Caco-2 (cell line): ENCODE results near the gene DPM2. TPM values are rescaled to one million over a fixed set of nuclear protein-coding genes. Genes with fewer than 3 reads are reported as not detected.

ENCODE experiments used
- BruUV-seq: library from RNA; stranded (reverse); fragments of 400-500 nt; replicated peaks from 2 replicates; lab custom pipeline; 2021; lab: Mats Ljungman, UMichigan
- CTCF ChIA-PET: fragments of 300-600 bp; sonication (Branson Sonifier 250); formaldehyde crosslinking; loops from one replicate; lab custom pipeline; 2022; ENCODE audit warnings: antibody characterized with exemption; lab: Charles Lee
- POLR2A ChIA-PET: fragments of 300-600 bp; sonication (Branson Sonifier 250); formaldehyde crosslinking; loops from one replicate; lab custom pipeline; 2022; ENCODE audit warnings: antibody characterized with exemption; lab: Charles Lee
- DNase-seq, 2 experiments: peaks; one replicate each; pipeline versions ENCODE4 v3.0.0 to v3.0.0-alpha.2; 2020 to 2022
- H3K27me3 ChIP-seq: replicated peaks from 2 replicates; pipeline ENCODE4 v1.6.0; 2011; ENCODE audit warnings: low read length; ENCODE audit not compliant: control insufficient read depth, insufficient read depth
- H3K36me3 ChIP-seq: 2 replicates; pipeline ENCODE4 v1.5.1; 2011; ENCODE audit warnings: low read length; ENCODE audit not compliant: control insufficient read depth, insufficient read depth
- H3K4me1 ChIP-seq: fragments of 250-450 bp; sonication (Bioruptor Pico); 2 replicates; pipeline ENCODE4 v1.5.1; 2020; ENCODE audit warnings: mild to moderate bottlenecking
- H3K4me3 ChIP-seq: 2 replicates; pipeline ENCODE4 v1.5.1; 2011; ENCODE audit warnings: low read depth, mild to moderate bottlenecking, control low read depth, low read length
- H3K9me3 ChIP-seq: fragments of 250-450 bp; sonication (Bioruptor Pico); 2 replicates; pipeline ENCODE4 v1.5.1; 2020; ENCODE audit warnings: mild to moderate bottlenecking, moderate library complexity
- H3K27ac Mint-ChIP-seq: one replicate; pipeline ENCODE4 v1.8.0; 2022; ENCODE audit warnings: mixed read lengths; ENCODE audit not compliant: unreplicated experiment
- H3K27me3 Mint-ChIP-seq: one replicate; pipeline ENCODE4 v1.8.0; 2022; ENCODE audit warnings: mixed read lengths; ENCODE audit not compliant: insufficient read depth, unreplicated experiment
- H3K36me3 Mint-ChIP-seq: one replicate; pipeline ENCODE4 v1.8.0; 2022; ENCODE audit warnings: mild to moderate bottlenecking, mixed read lengths; ENCODE audit not compliant: insufficient read depth, unreplicated experiment
- H3K4me1 Mint-ChIP-seq: one replicate; pipeline ENCODE4 v1.8.0; 2022; ENCODE audit warnings: low read depth, mixed read lengths; ENCODE audit not compliant: unreplicated experiment
- H3K4me3 Mint-ChIP-seq: one replicate; pipeline ENCODE4 v1.8.0; 2022; ENCODE audit warnings: mild to moderate bottlenecking, moderate library complexity, mixed read lengths; ENCODE audit not compliant: unreplicated experiment
- H3K9me3 Mint-ChIP-seq: one replicate; pipeline ENCODE4 v1.8.0; 2022; ENCODE audit warnings: mixed read lengths; ENCODE audit not compliant: unreplicated experiment
- intact Hi-C: fragments of 100-400 bp; cut with micrococcal nuclease; formaldehyde crosslinking; loops from one replicate; pipeline ENCODE4 v1.10.0; 2022; ENCODE audit not compliant: unreplicated experiment
- total RNA-seq: library from RNA; stranded (reverse); gene quantifications from 2 replicates; pipeline ENCODE4 v1.2.3, GENCODE V29; 2022
- TF ChIP-seq, protein P1 (sequence below), 2 experiments: fragments of 200-600 bp in 1 of 2; IDR thresholded peaks; 1 replicate in 1 of 2; 2 replicates in 1 of 2; pipeline versions ENCODE4 v1.5.1 to v1.8.0; 2011 to 2022; ENCODE audit warnings: antibody characterized with exemption in 1 of 2, control low read depth in 1 of 2, inconsistent platforms in 1 of 2, low read depth in 1 of 2, low read length in 1 of 2, mild to moderate bottlenecking in 1 of 2, moderate library complexity in 1 of 2; ENCODE audit not compliant: insufficient read depth in 1 of 2, severe bottlenecking in 1 of 2, unreplicated experiment in 1 of 2

The DPM2 gene
- total RNA-seq, 1 experiment from 2014 or later: 38.7 TPM

DNA sequence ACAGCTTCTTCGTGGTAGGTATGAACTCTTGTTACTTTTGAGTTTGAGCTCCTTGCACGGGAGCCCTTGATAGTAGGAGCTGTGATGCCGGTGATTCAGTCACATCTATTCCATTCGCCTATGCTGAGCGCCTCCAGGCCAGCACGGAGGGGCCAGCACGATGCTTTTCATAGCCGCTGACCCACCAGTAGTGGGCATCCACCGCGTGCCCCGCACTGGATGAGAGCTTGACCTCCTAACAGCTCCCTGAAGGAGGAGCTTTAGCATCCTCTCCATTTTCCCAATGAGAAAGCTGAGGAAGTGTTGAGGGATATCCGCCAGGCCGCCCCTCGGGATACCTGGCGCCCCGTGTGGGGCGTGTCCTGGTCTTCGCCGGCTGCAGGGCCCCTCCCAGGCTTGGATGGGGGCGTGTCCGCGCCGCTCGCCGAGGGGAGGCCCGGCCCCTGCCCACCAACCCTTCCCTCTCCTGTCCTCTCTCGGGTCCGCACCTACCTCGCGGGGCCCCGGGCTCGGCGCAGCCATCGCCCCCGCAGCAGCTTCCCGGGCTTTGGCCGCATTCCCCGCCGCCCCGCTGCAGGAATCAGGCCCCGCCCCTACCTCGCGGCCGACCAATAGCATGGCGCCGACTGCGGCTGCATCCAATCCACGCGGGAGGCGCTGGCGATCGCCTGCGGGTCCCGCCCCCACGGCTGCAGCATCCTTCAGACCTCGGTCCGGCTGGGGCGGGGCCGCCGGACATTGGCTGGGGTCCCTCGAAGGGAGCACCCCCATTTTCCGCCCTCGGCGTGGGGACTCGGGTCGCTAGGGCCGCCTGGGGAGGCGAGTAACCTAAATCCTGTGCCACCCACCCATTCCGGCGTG is 7.2 kb downstream of the DPM2 start, which contains the start of gene PIP5KL1:
Gene PIP5KL1, minus strand, starts transcription at position 547 of the 861 bp plus-strand sequence. Its CDS starts 25 bp downstream, at position 522.
- Histone ChIP-seq H3K9me3 (no peaks in the 10 kb centered on the region), H3K4me1 (peaks cover 18% of the 10 kb centered on the region), H3K36me3 (no peaks in the 10 kb centered on the region), H3K4me3 (peak within 1 kb of the TSS; percentile 67), H3K27me3 (no peaks in the 10 kb centered on the region)
- TF ChIP-seq, protein P1, sequence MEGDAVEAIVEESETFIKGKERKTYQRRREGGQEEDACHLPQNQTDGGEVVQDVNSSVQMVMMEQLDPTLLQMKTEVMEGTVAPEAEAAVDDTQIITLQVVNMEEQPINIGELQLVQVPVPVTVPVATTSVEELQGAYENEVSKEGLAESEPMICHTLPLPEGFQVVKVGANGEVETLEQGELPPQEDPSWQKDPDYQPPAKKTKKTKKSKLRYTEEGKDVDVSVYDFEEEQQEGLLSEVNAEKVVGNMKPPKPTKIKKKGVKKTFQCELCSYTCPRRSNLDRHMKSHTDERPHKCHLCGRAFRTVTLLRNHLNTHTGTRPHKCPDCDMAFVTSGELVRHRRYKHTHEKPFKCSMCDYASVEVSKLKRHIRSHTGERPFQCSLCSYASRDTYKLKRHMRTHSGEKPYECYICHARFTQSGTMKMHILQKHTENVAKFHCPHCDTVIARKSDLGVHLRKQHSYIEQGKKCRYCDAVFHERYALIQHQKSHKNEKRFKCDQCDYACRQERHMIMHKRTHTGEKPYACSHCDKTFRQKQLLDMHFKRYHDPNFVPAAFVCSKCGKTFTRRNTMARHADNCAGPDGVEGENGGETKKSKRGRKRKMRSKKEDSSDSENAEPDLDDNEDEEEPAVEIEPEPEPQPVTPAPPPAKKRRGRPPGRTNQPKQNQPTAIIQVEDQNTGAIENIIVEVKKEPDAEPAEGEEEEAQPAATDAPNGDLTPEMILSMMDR (IDR thresholded peaks at IDR 0.05; ENCODE audit: insufficient read depth in 1 of 2, low read depth in 1 of 2, low read length in 1 of 2, severe bottlenecking in 1 of 2, unreplicated experiment in 1 of 2): no peak
- POLR2A ChIA-PET: interaction anchor here (0.6 kb wide), 1 partner anchor 116 kb away, joined by 6 read pairs; no protein-coding TSS in a partner anchor
- H3K9me3 Mint-ChIP-seq: no peaks in the 10 kb centered on the region
- peak within 1 kb of the TSS; percentile 69 for H3K4me3 Mint-ChIP-seq
- H3K4me1 Mint-ChIP-seq: peaks cover 7% of the 10 kb centered on the region
- intact Hi-C loops: no loop called here
- peaks cover 55% of the 10 kb centered on the region for H3K36me3 Mint-ChIP-seq
- CTCF ChIA-PET: interaction anchor here (0.7 to 1.9 kb wide), 4 partner anchors 9 to 191 kb away, joined by 3 to 11 read pairs (median 3); partner anchors contain the start of gene ST6GALNAC4
- H3K27me3 Mint-ChIP-seq: no peaks in the 10 kb centered on the region
- DNase-seq: peak; percentile 87 to 93
- peak within 1 kb of the TSS; percentile 87 for H3K27ac Mint-ChIP-seq
- BruUV-seq: no TSS peak

DNA sequence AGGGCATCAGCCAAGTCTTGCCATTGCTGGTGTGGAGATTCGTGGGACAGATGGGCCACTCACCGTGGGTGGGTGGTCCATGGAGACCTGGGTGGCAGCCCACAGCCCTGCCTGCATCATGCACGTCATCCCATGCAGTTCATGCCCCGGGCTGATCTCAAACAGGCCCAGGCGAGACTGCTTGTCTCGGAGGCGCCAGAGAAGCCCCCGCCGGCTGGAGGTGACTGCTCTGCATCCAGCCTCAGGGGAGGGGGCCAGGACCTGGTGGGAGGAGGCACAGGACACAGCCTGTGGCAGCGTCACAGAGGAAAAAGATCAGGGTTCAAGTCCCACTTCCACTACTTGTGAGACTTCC is 8.1 kb downstream of the DPM2 start:
- DNase-seq: no peak
- H3K27me3 Mint-ChIP-seq: peaks cover 5% of the 10 kb centered on the region
- ChIA-PET CTCF (interaction anchor here (1.9 kb wide), 1 partner anchor 12 kb away, joined by 11 read pairs; no protein-coding TSS in a partner anchor), POLR2A (no interaction called here)
- peak overlapping the region; percentile 69 for H3K4me3 Mint-ChIP-seq
- Histone ChIP-seq H3K9me3 (no peaks in the 10 kb centered on the region), H3K4me1 (peaks cover 18% of the 10 kb centered on the region), H3K4me3 (no peak overlapping the region), H3K36me3 (no peaks in the 10 kb centered on the region), H3K27me3 (no peaks in the 10 kb centered on the region)
- peaks cover 51% of the 10 kb centered on the region for H3K36me3 Mint-ChIP-seq
- TF ChIP-seq, protein P1 (IDR thresholded peaks at IDR 0.05; ENCODE audit: insufficient read depth in 1 of 2, low read depth in 1 of 2, low read length in 1 of 2, severe bottlenecking in 1 of 2, unreplicated experiment in 1 of 2): no peak
- no peak overlapping the region for H3K27ac Mint-ChIP-seq
- no peaks in the 10 kb centered on the region for H3K9me3 Mint-ChIP-seq
- peaks cover 7% of the 10 kb centered on the region for H3K4me1 Mint-ChIP-seq
- BruUV-seq: no TSS peak
- intact Hi-C loops: no loop called here

DNA sequence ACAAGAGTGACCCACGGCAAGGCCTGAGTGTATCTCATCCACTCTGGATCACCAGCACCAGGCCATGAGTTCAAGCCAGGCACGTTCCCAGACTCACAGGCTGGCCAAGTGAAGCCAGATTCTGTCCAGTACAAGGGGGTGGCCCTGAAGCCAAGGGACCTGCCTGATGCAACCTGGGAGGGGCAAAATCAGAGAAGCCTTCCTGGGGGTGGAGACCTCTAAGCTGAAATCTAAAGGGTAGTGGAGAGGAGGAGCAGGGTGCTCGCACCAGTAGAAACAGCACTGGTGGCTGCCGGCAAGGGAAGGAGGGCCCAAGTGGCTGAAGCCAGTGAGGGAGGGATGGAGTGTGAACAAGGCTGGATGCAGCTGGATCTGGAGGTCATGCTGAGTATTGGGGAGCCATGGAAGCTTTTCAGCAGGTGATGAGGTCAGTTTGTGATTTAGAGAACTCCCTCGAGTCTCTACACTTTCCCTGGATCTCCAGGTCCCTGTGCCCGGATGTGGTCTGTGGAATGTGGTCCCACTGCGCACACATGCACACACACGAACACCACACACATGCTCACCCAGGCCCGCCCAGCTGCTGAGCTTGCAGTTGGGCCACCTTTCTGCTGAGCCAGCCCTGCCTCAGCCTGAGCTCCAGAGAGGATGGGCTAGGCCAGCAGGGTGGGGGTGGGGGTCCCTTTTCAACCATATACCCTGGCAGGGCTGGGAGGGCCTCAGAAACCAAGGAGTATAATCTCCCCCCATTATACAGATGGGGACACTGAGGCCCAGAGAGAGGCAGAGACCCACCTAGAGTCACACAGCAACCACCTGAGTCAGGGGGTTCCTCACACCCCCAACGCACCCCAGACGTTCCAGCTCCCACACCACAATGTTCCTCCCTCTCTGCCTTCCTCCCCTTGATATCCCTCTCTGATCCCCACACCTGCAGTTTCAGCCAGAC is 8.7 kb downstream of the DPM2 start:
- no peaks in the 10 kb centered on the region for H3K36me3 ChIP-seq
- ChIA-PET POLR2A (no interaction called here), CTCF (interaction anchor here (0.6 to 1.9 kb wide), 3 partner anchors 12 to 59 kb away, joined by 7 to 12 read pairs (median 11); partner anchors contain the start of gene ST6GALNAC4)
- BruUV-seq: no TSS peak
- peak overlapping the region; percentile 23 for H3K4me3 Mint-ChIP-seq
- H3K4me1 ChIP-seq: peaks cover 18% of the 10 kb centered on the region
- peaks cover 7% of the 10 kb centered on the region for H3K4me1 Mint-ChIP-seq
- peaks cover 5% of the 10 kb centered on the region for H3K27me3 Mint-ChIP-seq
- intact Hi-C loops: no loop called here
- H3K4me3 ChIP-seq: no peak overlapping the region
- H3K36me3 Mint-ChIP-seq: peaks cover 46% of the 10 kb centered on the region
- H3K9me3 Mint-ChIP-seq: no peaks in the 10 kb centered on the region
- DNase-seq: no peak
- H3K27me3 ChIP-seq: no peaks in the 10 kb centered on the region
- H3K9me3 ChIP-seq: no peaks in the 10 kb centered on the region
- TF ChIP-seq, protein P1 (IDR thresholded peaks at IDR 0.05; ENCODE audit: insufficient read depth in 1 of 2, low read depth in 1 of 2, low read length in 1 of 2, severe bottlenecking in 1 of 2, unreplicated experiment in 1 of 2): no peak
- peak overlapping the region; percentile 47 for H3K27ac Mint-ChIP-seq
